ENCODE data around the gene IL17A.

The IL17A gene

GRCh38 chr6:52216932-52217575 is 30.9 kb downstream of the IL17A start:
- no peak for DNase-seq (ENCODE audit: low read depth)

- no peak for DNase-seq (ENCODE audit: low read depth)
Measured at GRCh38 chr6:52217761-52218160, 31.6 kb downstream of the IL17A start.

- no peak for DNase-seq (ENCODE audit: low read depth)
Measured at GRCh38 chr6:52221302-52221701, 35.1 kb downstream of the IL17A start.

GRCh38 chr6:52227495-52227894 is 41.3 kb downstream of the IL17A start:
- DNase-seq (ENCODE audit: low read depth): no peak

- no peak for DNase-seq (ENCODE audit: low read depth)
Measured at GRCh38 chr6:52230685-52231084, 44.5 kb downstream of the IL17A start.

GRCh38 chr6:52231406-52232127 is 45.4 kb downstream of the IL17A start:
- DNase-seq (ENCODE audit: low read depth): no peak

- DNase-seq (ENCODE audit: low read depth): no peak
Measured at GRCh38 chr6:52233005-52233404, 46.8 kb downstream of the IL17A start.

GRCh38 chr6:52233975-52234823 is 48.0 kb downstream of the IL17A start:
- DNase-seq (ENCODE audit: low read depth): no peak
